Tibial nerve (tissue), 4 donors: ENCODE data around the gene IQCF2.

Source experiments
- EP300 ChIP-seq, 2 donors: sonication (generic); formaldehyde crosslinking; IDR thresholded peaks; one replicate each; pipeline ENCODE4 v1.6.1; 2017; ENCODE audit warnings: antibody characterized with exemption in 2 of 2, mild to moderate bottlenecking in 1 of 2
- TF ChIP-seq, protein P1 (sequence below), 5 experiments: fragments of 200-600 bp in 3 of 5; fragments of 450-650 bp in 2 of 5; sonication (generic) in 3 of 5; IDR thresholded peaks; one replicate each; pipeline ENCODE4 v1.5.1; 2016 to 2019; ENCODE audit warnings: antibody characterized with exemption in 5 of 5, mild to moderate bottlenecking in 3 of 5, moderate library complexity in 2 of 5

DNA sequence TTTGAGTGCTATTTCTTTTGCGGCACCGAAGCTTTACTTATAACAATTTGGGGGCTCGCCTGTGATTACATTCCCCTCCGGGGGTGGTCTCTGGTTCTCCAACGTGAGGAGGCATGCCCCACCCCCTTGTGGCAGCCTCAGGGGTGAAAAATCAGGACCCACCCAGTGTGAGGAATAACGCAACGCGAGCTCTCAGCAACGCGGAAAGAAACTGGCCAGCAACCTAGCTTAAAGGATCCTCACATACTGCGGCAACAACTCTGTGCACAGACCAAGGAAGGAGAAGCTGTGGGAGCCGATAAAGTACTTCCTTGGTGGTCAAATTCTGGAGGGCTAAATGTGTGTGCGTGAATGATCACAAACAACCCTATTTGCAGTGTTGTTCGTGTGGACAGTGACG is 36.0 kb downstream of the IQCF2 start:
- TF ChIP-seq, protein P1, sequence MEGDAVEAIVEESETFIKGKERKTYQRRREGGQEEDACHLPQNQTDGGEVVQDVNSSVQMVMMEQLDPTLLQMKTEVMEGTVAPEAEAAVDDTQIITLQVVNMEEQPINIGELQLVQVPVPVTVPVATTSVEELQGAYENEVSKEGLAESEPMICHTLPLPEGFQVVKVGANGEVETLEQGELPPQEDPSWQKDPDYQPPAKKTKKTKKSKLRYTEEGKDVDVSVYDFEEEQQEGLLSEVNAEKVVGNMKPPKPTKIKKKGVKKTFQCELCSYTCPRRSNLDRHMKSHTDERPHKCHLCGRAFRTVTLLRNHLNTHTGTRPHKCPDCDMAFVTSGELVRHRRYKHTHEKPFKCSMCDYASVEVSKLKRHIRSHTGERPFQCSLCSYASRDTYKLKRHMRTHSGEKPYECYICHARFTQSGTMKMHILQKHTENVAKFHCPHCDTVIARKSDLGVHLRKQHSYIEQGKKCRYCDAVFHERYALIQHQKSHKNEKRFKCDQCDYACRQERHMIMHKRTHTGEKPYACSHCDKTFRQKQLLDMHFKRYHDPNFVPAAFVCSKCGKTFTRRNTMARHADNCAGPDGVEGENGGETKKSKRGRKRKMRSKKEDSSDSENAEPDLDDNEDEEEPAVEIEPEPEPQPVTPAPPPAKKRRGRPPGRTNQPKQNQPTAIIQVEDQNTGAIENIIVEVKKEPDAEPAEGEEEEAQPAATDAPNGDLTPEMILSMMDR (IDR thresholded peaks at IDR 0.05): no peak
- TF ChIP-seq EP300 (IDR thresholded peaks at IDR 0.05): no peak
